GM21786 (cell line): ENCODE data around the gene LAIR1.
"Not testable (repeated sequence)": the region's sequence is repeated elsewhere in the genome, so short reads cannot be mapped to it uniquely, and the experiment has no call there.

ENCODE experiments used
- ATAC-seq: cut with Tn5 transposase; IDR thresholded peaks from one replicate; pipeline ENCODE4 v1.9.1; 2021; ENCODE audit not compliant: unreplicated experiment

LAIR1 gene

GRCh38 chr19:54364775-54365257 lies at the start of gene LAIR1:
Gene LAIR1, minus strand, starts transcription at chr19:54364931. Its CDS starts 127 bp downstream, at chr19:54364804.
- no peak for ATAC-seq

- ATAC-seq: no peak
Measured at GRCh38 chr19:54414156-54414555, 49.4 kb upstream of the LAIR1 start.

- no peak for ATAC-seq
Measured at GRCh38 chr19:54412877-54413276, 48.1 kb upstream of the LAIR1 start.

- no peak for ATAC-seq
Measured at GRCh38 chr19:54411033-54411432, 46.3 kb upstream of the LAIR1 start.

- no peak for ATAC-seq
Measured at GRCh38 chr19:54408456-54409026, 43.8 kb upstream of the LAIR1 start.

GRCh38 chr19:54407780-54408179 lies 43.0 kb upstream of the LAIR1 start:
- no peak for ATAC-seq

- no peak for ATAC-seq
Measured at GRCh38 chr19:54405628-54406027, 40.9 kb upstream of the LAIR1 start.

GRCh38 chr19:54403054-54403453 lies 38.3 kb upstream of the LAIR1 start:
- ATAC-seq: no peak

GRCh38 chr19:54400913-54401312 lies 36.2 kb upstream of the LAIR1 start:
- no peak for ATAC-seq

- ATAC-seq: no peak
Measured at GRCh38 chr19:54399189-54399588, 34.5 kb upstream of the LAIR1 start.

GRCh38 chr19:54395685-54396084 lies 31.0 kb upstream of the LAIR1 start:
- no peak for ATAC-seq

GRCh38 chr19:54393381-54393780 lies 28.6 kb upstream of the LAIR1 start:
- ATAC-seq: no peak

- no peak for ATAC-seq
Measured at GRCh38 chr19:54392105-54392504, 27.4 kb upstream of the LAIR1 start.

- ATAC-seq: no peak
Measured at GRCh38 chr19:54391589-54392061, 26.9 kb upstream of the LAIR1 start.

GRCh38 chr19:54390942-54391577 lies 26.3 kb upstream of the LAIR1 start:
- no peak for ATAC-seq

- ATAC-seq: no peak
Measured at GRCh38 chr19:54389553-54389952, 24.8 kb upstream of the LAIR1 start.

- no peak for ATAC-seq
Measured at GRCh38 chr19:54388802-54389139, 24.0 kb upstream of the LAIR1 start.

GRCh38 chr19:54387991-54388801 lies 23.5 kb upstream of the LAIR1 start:
- no peak for ATAC-seq

- ATAC-seq: no peak
Measured at GRCh38 chr19:54383330-54383729, 18.6 kb upstream of the LAIR1 start.

GRCh38 chr19:54382041-54382440 lies 17.3 kb upstream of the LAIR1 start:
- not testable (repeated sequence) for ATAC-seq

GRCh38 chr19:54380897-54381296 lies 16.2 kb upstream of the LAIR1 start:
- no peak for ATAC-seq

GRCh38 chr19:54379187-54379678 lies 14.5 kb upstream of the LAIR1 start:
- no peak for ATAC-seq
